Activated gamma-delta T cell treated with Interleukin-2 at 50 U/mL for 16 hours (primary cell): ENCODE measurements around the gene STARD13.
"Not testable (repeated sequence)": the region's sequence is repeated elsewhere in the genome, so short reads cannot be mapped to it uniquely, and the experiment has no call there.

Source experiments
- DNase-seq: peaks from one replicate; pipeline ENCODE4 v3.0.0-alpha.2; 2020

Gene STARD13

GRCh38 chr13:33249894-33250293 lies 35.7 kb downstream of the STARD13 start:
- no peak for DNase-seq

- no peak for DNase-seq
Observed at GRCh38 chr13:33249066-33249465, 36.5 kb downstream of the STARD13 start.

- no peak for DNase-seq
Observed at GRCh38 chr13:33245505-33246158, 39.9 kb downstream of the STARD13 start.

- DNase-seq, result no peak
Observed at GRCh38 chr13:33244907-33245287, 40.7 kb downstream of the STARD13 start.

GRCh38 chr13:33244210-33244906 lies 41.2 kb downstream of the STARD13 start:
- no peak for DNase-seq

- no peak for DNase-seq
Observed at GRCh38 chr13:33242984-33243617, 42.5 kb downstream of the STARD13 start.

GRCh38 chr13:33242372-33242771 lies 43.2 kb downstream of the STARD13 start:
- DNase-seq, result not testable (repeated sequence)

- DNase-seq, result no peak
Observed at GRCh38 chr13:33236021-33236420, 49.5 kb downstream of the STARD13 start.

GRCh38 chr13:33235564-33235963 lies 50.0 kb downstream of the STARD13 start:
- no peak for DNase-seq

GRCh38 chr13:33235078-33235477 lies 50.5 kb downstream of the STARD13 start:
- DNase-seq, result no peak

- no peak for DNase-seq
Observed at GRCh38 chr13:33233547-33233946, 52.0 kb downstream of the STARD13 start.

- DNase-seq, result no peak
Observed at GRCh38 chr13:33232883-33233282, 52.7 kb downstream of the STARD13 start.

GRCh38 chr13:33231339-33231738 lies 54.2 kb downstream of the STARD13 start:
- DNase-seq, result no peak

GRCh38 chr13:33230178-33230881 lies 55.2 kb downstream of the STARD13 start:
- DNase-seq, result no peak

- no peak for DNase-seq
Observed at GRCh38 chr13:33229446-33230177, 55.9 kb downstream of the STARD13 start.

GRCh38 chr13:33228648-33229445 lies 56.7 kb downstream of the STARD13 start:
- DNase-seq, result no peak

- no peak for DNase-seq
Observed at GRCh38 chr13:33227927-33228647, 57.5 kb downstream of the STARD13 start.

- no peak for DNase-seq
Observed at GRCh38 chr13:33224686-33225085, 60.9 kb downstream of the STARD13 start.

- DNase-seq, result no peak
Observed at GRCh38 chr13:33224191-33224590, 61.4 kb downstream of the STARD13 start.

- no peak for DNase-seq
Observed at GRCh38 chr13:33219926-33220325, 65.6 kb downstream of the STARD13 start.

GRCh38 chr13:33218426-33218825 lies 67.1 kb downstream of the STARD13 start:
- no peak for DNase-seq
